Testis (tissue), 2 donors: ENCODE measurements around the gene ADGRF3.

Source experiments
- CTCF ChIP-seq, 3 experiments: fragments of 450-650 bp in 2 of 3; fragments of 200-600 bp in 1 of 3; sonication (generic) in 1 of 3; IDR thresholded peaks; one replicate each; pipeline ENCODE4 v1.5.1; 2016 to 2019; ENCODE audit warnings: antibody characterized with exemption in 3 of 3, mild to moderate bottlenecking in 2 of 3, moderate library complexity in 1 of 3
- POLR2A ChIP-seq: fragments of 450-650 bp; IDR thresholded peaks from one replicate; pipeline ENCODE4 v1.6.1; 2017; ENCODE audit warnings: antibody characterized with exemption, mild to moderate bottlenecking, moderate library complexity

GRCh38 chr2:26376799-26377198, 30.2 kb upstream of the ADGRF3 start:
- TF ChIP-seq CTCF (IDR thresholded peaks at IDR 0.05) (no peak), POLR2A (no peak)
